ENCODE measurements around the gene GHDC.
"Not testable (repeated sequence)": the region's sequence is repeated elsewhere in the genome, so short reads cannot be mapped to it uniquely, and the experiment has no call there.

The GHDC gene

DNA sequence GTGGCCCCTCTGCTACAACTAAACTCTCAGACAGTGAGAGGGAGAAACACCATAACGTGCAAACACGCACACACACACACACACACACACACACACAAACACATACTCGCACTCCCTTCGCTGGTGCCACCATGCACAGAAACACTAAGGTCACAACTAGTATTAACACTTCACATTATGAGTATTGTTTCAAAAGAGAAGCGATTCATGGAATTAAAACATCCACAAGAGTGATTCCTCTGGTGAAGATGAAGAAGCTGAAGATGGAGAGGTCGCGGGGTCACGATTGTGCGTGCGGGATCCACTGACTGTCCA lies 7.1 kb upstream of the GHDC start:
- DNase-seq = no peak

DNA sequence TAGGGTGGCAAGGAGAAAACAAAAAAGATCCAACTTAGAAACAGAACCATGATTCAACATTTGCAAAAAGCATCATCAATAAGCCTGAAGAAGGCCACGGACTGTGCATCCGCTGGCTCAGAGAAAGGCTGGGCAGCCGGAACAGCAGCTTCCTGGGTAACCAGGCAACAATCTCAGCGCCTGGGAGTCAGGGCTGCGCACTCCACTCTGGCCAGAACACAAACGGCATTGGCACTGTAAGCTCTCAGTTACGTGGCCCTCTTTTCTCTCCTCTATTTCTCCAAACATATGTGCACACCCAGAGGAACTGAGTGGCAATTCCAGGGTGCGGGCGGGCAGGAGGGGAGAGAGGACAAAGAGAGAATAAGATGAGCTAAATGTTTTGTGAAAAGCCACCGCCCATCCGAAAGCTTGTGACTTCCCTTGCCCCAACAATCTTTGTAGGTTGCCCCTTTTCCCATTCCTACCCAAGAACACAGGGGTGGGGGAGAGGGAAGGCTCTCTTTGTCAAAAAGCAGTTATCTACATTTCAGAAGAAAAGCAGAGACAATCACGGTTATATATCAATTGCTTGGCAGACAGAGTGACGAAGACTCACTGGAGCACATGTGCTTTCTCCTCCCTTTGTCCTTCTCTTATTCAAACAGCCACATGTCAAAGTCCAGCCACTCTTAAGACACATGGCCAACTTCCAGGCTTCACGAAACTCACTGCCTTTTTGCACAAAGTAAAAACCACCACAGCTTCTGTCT lies 6.6 kb upstream of the GHDC start:
- no peak for DNase-seq

DNA sequence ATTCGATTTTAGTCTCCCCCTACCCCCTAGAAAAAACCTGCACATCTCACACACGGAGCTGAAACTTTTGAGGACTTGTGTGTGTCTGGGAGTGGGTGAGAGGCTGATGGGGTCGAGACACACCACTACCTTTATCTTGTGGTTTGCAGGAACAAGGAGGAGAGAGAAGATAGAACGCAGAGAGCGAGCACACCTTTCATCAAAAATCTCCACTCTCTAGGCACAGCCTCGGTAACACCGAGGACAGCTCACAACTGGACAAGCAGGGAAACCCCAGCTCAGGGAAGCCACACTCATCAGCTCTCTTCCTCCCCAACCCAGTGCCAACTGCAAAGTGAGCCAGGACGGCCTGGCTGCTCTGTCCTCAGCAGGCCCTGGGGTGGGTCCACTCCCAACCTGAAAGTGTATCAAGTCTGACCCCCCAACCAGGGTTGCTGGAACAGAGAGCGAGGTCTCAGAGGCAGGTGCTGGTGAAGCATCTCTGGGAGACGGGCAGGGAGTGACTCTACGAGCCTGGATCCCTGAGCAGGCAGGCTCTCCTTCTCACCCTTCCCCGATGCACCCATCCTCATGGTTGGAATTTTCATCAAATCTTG lies 5.2 kb upstream of the GHDC start:
- DNase-seq = no peak

DNA sequence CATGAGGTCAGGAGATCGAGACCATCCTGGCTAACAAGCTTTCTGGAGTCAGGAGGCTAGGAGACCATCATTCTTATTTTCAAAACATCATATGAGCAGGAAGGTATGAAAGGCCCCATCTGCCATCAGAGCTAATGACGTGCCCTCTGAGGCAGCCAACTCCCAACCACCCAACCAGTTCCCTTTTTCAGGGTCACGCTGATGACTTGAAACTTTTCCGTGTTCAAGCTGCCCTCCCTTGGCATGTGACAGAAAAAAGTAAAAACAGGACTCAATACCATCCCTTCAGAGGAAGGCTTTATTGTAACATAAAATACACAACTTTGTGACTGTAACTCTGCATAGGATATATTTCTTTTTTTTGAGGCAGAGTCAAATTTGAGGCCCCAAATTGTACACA lies 4.6 kb upstream of the GHDC start:
- no peak for DNase-seq

DNA sequence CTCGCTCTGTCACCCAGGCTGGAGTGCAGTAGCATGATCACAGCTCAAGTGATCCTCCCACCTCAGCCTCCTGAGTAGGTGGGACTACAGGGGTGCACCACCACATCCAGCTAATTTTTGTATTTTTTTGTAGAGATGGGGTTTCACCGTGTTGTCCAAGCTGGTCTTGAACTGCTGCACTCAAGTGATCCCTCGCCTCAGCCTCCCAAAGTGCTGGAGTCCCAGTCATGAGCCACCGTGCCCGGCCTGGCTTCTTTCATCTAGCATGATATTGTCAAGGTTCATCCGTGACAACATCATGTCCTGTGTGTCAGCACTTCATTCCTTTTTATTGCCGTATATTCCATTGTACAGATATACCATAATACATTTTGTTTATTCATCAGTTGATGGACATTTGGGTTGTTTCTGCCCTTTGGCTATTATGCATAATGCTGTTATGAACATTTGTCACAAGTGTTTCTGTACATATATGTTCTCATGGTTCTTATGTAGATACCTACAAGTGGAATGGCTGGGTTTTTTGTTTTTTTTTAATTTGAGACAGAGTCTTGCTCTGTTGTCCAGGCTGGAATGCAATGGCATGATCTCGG lies 3.4 kb upstream of the GHDC start:
- no peak for DNase-seq

DNA sequence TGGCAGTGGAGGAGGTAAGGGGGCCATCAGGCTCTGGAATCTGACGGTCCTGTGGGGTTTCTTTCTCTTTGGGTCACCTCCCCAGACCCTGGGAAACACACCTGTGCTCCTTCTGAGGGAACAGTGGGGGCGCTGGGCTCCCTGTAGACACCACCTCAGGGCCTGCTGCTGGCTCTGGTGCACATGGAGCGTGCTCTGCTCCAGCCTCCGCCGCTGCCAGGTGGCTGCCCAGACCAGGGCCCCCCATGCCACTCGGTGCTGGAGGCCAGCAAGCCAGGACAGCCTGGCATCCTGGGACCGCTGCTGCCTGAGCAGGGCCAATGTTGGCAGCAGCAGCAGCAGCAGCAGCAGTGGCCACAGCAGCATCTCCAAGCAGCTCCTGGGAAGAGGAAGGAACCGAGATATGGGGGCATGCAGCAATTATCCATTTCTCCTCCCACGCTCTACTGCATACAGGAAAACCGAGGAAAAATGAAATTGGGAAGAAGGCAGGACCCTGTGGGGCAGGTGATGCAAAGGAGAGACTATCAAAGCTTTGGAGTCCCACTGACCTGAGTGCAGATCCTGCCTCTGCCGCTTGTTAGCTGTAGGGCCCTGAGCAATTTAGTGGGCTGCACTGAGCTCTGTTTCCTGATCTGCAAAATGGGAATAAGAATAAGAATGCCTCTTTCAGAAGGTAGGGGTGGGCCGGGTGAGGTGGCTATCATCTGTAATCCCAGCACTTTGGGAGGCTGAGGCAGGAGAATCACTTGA lies 902 bp downstream of the GHDC start:
- no peak for DNase-seq

DNA sequence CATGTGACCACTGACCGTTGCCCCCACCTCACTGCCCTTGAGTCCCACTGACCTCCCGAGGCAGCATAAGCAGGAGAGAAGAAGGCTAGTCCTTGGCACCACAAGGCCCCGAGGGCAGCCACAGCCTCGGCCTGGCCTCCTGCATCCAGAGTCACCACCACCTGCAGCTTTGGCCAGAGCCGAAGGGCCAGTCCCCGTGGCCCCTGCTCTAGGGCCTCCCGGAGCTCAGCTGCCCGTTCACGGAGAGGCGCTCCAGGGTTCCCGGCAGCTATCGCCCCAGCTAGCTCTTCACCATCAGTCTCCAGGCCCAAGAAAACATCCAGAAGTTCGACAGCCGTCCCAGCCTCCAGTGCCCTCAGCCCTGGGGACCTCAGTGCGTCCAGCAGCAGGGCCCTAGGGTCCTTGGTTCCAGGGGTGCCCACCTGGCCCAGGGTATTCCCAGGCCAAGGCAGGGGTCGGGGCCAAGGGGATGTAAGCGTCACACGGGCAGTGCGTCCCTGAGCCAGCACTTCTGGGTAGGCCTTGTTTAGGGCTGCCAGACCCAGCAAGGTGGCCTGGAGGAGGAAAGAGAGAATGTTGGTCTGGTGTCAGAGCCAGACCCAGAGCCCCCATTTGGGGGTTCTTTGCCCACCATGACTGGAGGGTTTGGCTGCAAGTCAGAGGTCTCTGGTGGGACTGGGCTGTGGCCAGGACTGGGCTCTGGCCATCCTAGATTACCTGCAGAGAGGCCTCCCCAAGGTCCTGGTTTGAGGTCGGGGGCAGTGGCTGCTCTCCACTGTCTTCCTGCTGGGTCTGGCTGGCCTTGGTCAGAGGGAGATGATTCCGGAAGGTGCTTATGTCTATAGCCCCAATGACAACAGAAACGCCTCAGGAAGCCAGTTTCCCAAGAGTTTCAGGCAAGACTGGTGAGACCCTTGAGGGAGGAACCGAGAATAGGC lies 1.8 kb downstream of the GHDC start:
- no peak for DNase-seq

DNA sequence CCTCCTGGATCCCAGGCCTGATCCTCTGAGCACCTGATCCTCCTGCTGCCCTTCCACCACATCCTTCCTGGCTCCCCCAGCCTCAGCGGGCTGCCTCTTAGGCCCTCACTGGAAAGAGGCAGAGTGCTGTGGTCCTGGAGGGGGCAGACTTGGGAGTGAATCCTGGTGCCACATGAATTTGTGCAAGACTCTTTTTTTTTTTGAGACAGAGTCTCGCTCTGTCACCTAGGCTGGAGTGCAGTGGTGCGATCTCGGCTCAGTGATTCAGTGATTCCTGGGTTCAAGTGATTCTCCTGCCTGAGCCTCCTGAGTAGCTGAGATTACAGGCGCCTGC lies 3.1 kb downstream of the GHDC start:
- no peak for DNase-seq

DNA sequence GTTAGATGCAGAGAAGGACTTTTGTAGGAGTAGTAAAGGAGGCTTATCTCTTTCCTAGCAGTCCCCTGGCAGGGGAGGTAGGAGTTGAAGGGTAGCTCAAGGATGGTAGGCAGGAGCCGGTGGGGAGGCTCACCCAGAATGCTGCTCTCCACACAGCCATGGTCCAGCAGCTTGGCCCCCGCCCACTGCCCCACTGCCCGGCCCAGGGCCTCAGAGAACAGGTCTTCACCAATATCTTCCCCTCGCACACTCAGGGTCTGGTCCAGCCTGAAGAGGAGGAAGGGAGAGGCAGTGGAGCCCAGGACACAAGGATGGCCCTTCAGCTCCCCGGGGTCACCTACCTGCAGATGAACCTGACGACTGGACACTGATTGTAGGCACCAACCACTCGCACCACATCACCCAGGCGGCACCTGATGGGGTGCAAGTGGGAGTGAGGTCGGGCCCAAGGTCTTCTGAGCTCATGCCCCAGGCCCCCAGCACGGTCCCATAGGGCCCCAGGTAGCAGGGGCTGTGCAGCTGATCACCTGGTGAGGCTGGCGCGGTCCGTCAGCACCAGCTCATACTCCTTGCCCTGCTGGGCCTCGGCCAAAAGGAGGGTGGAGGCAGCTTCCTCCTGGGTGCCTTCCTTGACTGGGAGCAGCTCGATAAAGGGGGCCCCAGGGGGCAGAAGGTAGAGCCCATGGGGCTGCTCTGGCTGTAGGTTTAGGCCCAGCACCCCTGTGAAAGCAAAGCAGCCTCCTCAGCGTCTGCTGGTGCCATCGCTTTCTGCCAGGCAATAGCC lies 3.6 kb downstream of the GHDC start:
- no peak for DNase-seq

DNA sequence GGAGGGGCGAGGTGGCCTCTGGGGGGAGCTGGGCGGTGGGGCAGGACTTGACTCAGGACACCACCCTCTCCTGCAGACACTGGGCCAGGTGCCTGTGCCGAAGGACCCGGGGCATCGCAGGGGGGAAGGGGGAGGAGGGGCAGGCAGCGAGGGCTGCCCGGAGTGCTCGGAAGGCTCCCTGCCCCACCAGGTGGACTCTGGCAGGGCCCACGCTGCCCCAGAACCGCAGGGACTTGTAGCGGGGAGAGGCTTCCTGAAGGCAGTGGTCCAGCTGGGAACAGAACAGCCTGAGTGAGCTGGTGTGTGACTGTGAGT lies 4.7 kb downstream of the GHDC start:
- DNase-seq = no peak

DNA sequence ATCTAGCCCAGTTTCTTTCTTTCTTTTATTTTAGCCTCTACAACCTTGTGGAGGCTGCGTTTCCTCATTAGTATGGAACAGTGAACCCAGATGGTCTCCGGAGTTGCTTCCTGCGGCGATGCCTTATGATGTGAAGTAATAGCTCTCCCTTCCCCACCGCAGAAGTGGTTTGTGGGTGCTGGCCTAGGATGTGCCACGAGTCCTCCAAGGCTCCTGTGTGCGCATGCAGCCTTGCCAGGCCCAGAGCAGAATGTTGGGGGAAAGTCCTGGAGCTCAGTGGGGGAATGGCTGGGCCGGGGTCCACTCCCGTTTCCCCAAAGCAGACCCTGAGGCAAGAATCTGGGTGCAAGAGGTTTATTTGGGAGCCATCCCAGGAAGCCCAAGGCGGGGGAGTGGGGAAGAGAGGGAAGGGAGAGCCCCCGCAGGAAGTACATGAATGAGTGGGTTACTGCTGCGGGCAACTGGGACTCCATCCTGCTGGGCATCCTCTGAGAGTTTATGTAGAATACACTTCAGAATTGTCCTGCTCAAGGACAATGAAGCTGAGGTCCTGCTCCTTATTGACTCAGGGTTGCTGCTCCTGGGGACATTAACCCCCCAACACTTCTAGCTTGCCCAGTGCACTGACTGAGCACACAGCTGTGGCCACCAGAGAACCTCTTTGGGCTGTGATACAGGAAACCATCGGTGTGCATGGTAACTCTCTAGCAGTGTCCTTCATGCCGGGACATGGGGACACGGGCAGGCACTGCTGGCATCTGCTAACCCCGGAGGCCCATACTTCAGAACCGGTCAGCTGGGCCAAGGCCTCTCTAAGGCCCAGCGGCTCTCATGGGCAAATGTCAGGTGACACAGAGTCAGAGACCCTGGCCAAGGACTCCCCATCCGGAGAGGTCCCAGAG lies 5.3 kb downstream of the GHDC start:
- DNase-seq = no peak

DNA sequence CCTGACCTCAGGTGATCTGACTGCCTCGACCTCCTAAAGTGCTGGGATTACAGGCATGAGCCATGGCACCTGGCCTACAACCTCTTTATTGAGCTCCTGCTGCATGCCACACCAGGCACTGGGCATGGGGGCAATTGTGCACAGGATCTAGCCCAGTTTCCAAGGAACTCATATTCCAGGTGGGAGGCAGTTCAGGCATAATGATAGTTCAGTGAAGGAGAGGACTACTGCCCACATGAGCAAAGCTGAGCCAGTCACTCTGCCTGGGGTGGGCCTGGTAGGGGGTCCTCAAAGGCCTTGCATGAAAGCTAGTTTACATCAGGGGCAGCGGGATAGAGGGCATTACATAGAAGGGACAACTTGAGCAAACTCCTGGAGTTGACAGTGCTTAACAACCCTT lies 6.5 kb downstream of the GHDC start:
- DNase-seq = no peak

DNA sequence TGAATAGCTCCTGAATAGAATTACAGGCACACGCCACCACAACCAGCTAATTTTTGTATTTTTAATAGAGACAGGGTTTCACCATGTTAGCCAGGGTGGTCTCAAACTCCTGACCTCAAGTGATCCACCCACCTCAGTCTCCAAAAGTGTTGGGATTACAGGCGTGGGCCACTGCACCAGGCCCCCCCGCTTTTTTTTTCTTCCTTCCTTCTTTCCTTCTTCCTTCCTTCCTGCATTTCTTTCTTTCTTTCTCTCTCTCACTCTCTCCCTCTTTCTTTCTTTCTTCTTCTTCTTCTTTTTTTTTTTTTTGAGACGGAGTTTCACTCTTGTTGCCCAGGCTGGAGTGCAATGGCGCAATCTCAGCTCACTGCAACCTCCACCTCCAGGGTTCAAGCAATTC lies 8.1 kb downstream of the GHDC start:
- not testable (repeated sequence) for DNase-seq

DNA sequence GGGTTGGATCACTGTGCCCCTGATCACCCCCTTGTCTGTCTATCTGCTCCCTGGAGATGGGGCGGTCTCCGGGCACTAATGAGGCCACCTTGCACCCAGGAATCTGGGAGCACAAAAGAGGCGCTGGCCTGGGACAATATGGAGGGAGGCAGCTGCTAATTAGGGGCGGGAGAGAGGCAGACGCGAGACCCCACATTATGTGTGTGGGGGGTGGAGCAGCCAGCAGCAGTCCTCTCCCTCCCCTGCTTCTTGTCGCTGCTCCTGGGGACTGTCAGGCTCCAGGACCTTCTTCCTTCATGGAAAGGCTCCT lies 8.7 kb downstream of the GHDC start:
- DNase-seq = no peak

DNA sequence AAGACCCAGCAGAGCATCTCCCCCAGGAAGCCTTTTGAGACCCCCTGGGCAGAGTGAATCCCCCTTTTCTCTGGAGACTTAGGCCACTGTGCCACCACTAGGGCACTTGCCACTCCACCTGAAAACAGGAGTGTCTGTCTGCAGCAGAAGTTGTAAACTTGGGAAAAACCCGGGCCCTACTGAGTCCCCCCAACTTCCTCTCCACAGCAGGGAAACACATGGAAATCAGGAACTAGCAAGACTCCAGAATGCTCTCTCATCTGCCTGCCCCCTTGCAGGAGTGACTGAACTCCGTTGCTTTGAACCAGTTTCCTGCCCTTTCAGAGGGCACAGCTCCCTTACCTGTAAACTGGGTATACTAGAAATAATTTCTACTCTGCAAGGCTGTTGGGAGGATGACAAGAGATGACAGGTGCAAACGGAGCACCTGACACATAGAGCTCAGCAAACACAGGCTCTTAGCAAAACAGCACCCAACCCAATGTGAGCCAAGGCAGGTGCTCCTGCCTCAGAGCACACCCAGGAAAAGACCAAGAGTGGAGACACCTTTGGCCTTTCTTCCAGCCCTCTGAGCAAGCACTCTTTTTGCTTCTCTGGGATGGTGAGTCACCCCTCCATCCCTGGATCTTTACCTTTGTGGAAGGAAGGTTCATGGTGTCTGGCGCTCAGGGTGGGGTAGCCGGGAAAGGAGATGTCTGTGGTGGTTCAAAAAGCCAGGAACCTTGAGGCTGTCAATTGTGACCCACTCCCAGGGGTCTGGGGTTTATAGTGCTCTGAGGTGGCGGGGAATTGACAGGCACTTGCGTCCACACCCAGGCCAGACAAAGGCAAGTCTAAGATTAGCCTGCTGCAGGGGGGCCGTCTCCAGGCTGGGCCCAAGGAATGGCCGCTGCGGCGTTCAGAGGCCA lies 9.3 kb downstream of the GHDC start, which contains the start of gene HCRT:
Gene HCRT, minus strand, starts transcription at position 740 of the 908 bp plus-strand sequence. Its CDS starts 87 bp downstream, at position 653.
- DNase-seq = no peak

DNA sequence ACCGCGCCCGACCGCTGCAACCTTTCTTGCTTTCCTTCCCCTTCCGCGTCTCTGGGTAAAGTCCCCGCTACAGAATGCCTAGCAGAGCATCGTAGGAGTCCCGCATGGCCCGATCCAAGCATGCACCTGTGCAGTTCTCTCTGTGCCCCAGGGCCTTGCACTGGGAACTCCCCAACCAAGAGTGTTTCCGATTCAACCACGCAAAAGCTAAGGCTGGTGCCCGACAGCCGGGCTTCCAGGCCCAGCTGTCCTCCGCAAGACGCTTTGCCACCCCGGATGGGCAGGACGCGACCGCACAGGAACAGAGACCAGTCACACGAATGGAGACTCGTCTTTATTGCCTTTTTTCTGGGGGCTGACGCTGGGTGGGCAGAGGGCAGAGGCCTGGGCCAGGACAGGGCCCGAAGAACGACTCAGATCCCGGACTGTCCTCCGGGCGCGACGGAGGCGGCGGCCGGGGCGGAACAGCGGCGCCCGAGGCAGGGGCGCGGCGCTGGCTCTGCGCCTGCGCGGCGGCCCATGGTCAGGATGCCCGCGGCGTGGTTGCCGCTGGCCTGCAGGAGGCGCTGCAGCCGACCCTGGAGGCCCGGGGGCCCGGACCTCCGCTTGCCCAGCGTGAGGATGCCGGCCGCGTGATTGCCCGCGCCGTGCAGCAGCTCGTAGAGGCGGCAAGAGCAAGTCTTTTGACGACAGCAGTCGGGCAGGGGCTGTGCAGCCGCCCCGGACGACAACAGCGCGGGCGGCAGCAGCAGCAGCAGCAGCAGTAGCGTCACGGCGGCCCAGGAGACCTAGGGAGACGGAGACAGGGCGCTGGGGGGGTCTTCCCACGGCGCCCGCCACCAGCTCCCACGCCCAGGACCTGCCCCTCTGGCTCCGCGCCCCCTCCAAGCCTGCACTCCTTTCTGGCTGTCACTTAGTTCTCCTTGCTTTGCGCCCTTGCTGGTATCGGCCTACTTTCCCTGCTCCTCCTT lies 10.3 kb downstream of the GHDC start:
- DNase-seq = peak; percentile 8

DNA sequence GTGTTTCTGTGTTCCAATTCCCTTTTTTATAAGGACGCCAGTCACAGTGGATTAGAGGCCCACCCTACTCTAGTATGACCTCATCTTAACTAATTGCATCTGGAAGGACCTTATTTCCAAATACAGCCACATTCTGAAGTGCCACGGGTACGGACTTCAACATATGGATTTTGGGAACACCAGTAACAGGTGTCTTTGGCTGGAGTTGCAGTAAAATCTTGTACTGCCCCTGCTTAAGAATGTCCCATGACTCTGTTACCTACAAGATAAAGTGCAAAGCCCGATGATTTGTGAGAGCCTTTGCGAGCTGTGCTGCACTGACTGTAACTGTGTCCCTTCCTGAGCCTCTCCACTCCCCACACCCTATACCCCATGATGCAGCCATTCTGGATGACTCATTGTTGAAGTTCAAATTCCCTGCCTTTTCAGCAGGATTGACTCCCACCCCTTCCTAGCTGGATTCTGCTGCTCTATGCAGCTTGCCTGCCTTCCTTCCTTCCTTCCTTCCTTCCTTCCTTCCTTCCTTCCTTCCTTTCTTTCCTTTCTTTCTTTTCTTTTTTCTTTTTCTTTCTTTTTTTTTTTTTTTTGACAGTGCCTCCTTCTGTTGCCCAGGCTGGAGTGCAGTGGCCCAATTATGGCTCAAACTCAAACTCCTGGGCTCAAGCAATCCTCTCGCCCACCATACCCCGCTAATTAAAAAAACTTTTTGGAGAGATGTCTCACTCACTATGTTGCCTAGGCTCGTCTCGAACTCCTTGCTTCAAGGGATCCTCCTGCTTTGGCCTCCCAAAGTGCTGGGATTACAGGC lies 11.2 kb downstream of the GHDC start:
- DNase-seq = no peak

DNA sequence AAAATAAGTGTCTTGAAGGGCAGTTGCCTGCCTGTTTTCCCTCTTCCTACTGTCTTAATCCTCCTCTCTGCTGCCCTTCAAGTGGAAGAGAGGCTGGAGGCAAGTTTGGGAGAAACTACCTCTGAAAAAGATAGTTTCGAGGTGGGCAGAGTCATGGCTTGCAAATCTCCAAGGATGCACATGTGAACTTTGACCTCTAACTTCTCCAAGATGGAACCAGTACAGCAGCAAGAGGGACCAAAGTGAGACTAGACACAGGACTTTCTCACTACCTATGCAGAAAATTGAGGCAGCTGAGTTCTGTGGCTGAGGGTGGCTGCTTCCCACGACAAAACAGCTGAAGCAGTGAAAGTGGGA lies 12.5 kb downstream of the GHDC start:
- DNase-seq = no peak

Data from NCI-H524 treated with DMSO at 0.1 percent for 48 hours (cell line).